OCI-LY1 (cell line): ENCODE measurements around the gene SLC10A1.

ENCODE experiments used
- EZH2 ChIP-seq: fragments of 200-600 bp; sonication (generic), shearing (Covaris generic); IDR thresholded peaks from 2 replicates; pipeline ENCODE4 v1.8.0; 2017; ENCODE audit warnings: borderline replicate concordance, mixed run types, mild to moderate bottlenecking, antibody characterized with exemption, low read length, moderate library complexity, mixed read lengths
- TF ChIP-seq, protein P1 (sequence below): fragments of 200-600 bp; sonication (generic), shearing (Covaris generic); IDR thresholded peaks from 2 replicates; pipeline ENCODE4 v1.5.1; 2017; ENCODE audit warnings: mild to moderate bottlenecking, antibody characterized with exemption, low read length, moderate library complexity, mixed read lengths

DNA sequence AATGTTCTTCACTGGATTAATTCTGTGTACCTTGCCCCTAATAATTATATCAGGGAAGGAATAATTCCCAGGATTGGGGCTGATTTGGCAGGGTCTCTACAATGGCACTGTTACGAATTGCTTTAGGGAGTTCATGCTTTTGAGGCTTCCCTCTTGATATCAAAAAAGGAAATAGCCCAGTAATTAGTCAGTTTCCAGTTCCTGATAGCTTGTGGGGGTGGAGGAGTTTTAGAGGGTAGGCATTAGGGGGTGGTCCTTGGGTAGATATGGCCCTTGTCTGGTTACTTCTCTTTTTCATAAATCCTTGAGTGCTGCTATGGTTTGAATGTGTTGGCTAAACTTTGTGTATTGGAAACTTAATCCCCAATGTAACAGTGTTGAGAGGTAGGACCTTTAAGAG is 36.2 kb downstream of the SLC10A1 start:
- TF ChIP-seq, protein P1, sequence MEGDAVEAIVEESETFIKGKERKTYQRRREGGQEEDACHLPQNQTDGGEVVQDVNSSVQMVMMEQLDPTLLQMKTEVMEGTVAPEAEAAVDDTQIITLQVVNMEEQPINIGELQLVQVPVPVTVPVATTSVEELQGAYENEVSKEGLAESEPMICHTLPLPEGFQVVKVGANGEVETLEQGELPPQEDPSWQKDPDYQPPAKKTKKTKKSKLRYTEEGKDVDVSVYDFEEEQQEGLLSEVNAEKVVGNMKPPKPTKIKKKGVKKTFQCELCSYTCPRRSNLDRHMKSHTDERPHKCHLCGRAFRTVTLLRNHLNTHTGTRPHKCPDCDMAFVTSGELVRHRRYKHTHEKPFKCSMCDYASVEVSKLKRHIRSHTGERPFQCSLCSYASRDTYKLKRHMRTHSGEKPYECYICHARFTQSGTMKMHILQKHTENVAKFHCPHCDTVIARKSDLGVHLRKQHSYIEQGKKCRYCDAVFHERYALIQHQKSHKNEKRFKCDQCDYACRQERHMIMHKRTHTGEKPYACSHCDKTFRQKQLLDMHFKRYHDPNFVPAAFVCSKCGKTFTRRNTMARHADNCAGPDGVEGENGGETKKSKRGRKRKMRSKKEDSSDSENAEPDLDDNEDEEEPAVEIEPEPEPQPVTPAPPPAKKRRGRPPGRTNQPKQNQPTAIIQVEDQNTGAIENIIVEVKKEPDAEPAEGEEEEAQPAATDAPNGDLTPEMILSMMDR, result no peak
- no peak for TF ChIP-seq EZH2
